Measurements from ENCODE around the gene PUSL1. TPM values are rescaled to one million over a fixed set of nuclear protein-coding genes. Genes with fewer than 3 reads are reported as not detected.

The PUSL1 gene
- total and polyA plus RNA-seq, 2 of the 13 experiments (the other 11 are each of a cell fraction or from before 2014, with no cell fraction given) = 8.3 to 22.2 TPM

DNA sequence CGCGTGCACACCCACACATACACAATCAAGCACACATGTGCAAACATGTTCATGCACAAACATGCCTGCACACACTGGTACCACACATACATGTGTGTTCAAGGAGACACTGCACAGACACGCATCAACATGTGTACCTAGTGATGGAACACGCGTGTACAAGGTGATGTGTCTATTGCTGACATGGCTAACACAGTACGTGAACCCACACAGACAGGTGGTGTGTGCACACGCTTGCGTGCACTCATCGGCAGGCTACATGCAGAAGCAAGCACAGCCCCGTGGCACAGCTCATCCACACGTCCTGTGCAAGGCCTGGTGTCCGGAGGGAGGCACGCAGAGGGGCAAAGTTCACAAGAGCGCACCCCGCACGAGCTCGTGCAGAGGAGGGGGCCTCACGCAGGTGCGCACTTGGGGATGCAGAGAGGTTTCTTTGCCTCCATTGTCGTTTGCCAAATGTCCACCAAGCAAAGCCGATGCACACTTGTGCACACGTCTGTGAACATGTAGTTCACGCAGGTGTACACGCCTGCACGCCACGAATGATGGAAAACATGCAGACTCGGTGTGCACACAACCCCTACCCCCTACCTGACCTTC lies 1.6 kb upstream of the PUSL1 start (continued):
- TF ChIP-seq, protein P1, sequence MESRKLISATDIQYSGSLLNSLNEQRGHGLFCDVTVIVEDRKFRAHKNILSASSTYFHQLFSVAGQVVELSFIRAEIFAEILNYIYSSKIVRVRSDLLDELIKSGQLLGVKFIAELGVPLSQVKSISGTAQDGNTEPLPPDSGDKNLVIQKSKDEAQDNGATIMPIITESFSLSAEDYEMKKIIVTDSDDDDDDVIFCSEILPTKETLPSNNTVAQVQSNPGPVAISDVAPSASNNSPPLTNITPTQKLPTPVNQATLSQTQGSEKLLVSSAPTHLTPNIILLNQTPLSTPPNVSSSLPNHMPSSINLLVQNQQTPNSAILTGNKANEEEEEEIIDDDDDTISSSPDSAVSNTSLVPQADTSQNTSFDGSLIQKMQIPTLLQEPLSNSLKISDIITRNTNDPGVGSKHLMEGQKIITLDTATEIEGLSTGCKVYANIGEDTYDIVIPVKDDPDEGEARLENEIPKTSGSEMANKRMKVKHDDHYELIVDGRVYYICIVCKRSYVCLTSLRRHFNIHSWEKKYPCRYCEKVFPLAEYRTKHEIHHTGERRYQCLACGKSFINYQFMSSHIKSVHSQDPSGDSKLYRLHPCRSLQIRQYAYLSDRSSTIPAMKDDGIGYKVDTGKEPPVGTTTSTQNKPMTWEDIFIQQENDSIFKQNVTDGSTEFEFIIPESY (CRISPR knock-in tag; IDR thresholded peaks at IDR 0.05) = 0 out of 2 replicates have a peak, but pooled peaks have one; percentile 15
- TF ChIP-seq, protein P2, sequence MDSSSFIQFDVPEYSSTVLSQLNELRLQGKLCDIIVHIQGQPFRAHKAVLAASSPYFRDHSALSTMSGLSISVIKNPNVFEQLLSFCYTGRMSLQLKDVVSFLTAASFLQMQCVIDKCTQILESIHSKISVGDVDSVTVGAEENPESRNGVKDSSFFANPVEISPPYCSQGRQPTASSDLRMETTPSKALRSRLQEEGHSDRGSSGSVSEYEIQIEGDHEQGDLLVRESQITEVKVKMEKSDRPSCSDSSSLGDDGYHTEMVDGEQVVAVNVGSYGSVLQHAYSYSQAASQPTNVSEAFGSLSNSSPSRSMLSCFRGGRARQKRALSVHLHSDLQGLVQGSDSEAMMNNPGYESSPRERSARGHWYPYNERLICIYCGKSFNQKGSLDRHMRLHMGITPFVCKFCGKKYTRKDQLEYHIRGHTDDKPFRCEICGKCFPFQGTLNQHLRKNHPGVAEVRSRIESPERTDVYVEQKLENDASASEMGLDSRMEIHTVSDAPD (CRISPR knock-in tag; IDR thresholded peaks at IDR 0.05) = no peak
- TF ChIP-seq ZNF354B (CRISPR knock-in tag; IDR thresholded peaks at IDR 0.05) = 0 out of 2 replicates have a peak, but pooled peaks have one; percentile 86
- peak; percentile 88 for TF ChIP-seq DMAP1 (CRISPR knock-in tag; IDR thresholded peaks at IDR 0.05)
- TF ChIP-seq, protein P3, sequence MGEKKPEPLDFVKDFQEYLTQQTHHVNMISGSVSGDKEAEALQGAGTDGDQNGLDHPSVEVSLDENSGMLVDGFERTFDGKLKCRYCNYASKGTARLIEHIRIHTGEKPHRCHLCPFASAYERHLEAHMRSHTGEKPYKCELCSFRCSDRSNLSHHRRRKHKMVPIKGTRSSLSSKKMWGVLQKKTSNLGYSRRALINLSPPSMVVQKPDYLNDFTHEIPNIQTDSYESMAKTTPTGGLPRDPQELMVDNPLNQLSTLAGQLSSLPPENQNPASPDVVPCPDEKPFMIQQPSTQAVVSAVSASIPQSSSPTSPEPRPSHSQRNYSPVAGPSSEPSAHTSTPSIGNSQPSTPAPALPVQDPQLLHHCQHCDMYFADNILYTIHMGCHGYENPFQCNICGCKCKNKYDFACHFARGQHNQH (CRISPR knock-in tag; IDR thresholded peaks at IDR 0.05) = no peak; the same call in 1 of the 2 replicates
- TF ChIP-seq, protein P4, sequence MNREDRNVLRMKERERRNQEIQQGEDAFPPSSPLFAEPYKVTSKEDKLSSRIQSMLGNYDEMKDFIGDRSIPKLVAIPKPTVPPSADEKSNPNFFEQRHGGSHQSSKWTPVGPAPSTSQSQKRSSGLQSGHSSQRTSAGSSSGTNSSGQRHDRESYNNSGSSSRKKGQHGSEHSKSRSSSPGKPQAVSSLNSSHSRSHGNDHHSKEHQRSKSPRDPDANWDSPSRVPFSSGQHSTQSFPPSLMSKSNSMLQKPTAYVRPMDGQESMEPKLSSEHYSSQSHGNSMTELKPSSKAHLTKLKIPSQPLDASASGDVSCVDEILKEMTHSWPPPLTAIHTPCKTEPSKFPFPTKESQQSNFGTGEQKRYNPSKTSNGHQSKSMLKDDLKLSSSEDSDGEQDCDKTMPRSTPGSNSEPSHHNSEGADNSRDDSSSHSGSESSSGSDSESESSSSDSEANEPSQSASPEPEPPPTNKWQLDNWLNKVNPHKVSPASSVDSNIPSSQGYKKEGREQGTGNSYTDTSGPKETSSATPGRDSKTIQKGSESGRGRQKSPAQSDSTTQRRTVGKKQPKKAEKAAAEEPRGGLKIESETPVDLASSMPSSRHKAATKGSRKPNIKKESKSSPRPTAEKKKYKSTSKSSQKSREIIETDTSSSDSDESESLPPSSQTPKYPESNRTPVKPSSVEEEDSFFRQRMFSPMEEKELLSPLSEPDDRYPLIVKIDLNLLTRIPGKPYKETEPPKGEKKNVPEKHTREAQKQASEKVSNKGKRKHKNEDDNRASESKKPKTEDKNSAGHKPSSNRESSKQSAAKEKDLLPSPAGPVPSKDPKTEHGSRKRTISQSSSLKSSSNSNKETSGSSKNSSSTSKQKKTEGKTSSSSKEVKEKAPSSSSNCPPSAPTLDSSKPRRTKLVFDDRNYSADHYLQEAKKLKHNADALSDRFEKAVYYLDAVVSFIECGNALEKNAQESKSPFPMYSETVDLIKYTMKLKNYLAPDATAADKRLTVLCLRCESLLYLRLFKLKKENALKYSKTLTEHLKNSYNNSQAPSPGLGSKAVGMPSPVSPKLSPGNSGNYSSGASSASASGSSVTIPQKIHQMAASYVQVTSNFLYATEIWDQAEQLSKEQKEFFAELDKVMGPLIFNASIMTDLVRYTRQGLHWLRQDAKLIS (CRISPR knock-in tag; IDR thresholded peaks at IDR 0.05) = no peak; the same call in 1 of the 2 replicates
- no peak for TF ChIP-seq ZNF546 (CRISPR knock-in tag; conservative IDR thresholded peaks at IDR 0.05)
- TF ChIP-seq ZMAT3 (CRISPR knock-in tag; conservative IDR thresholded peaks at IDR 0.05) = peak; percentile 64; the same call in 1 of the 2 replicates
- TF ChIP-seq TBX2 (CRISPR knock-in tag; IDR thresholded peaks at IDR 0.05; ENCODE audit: borderline replicate concordance) = no peak
- TF ChIP-seq ELF4 (CRISPR knock-in tag; IDR thresholded peaks at IDR 0.05; ENCODE audit: borderline replicate concordance) = no peak
- TF ChIP-seq, protein P5, sequence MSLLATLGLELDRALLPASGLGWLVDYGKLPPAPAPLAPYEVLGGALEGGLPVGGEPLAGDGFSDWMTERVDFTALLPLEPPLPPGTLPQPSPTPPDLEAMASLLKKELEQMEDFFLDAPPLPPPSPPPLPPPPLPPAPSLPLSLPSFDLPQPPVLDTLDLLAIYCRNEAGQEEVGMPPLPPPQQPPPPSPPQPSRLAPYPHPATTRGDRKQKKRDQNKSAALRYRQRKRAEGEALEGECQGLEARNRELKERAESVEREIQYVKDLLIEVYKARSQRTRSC (CRISPR knock-in tag; IDR thresholded peaks at IDR 0.05; ENCODE audit: low read depth) = no peak
- no peak for TF ChIP-seq TOE1 (CRISPR knock-in tag; IDR thresholded peaks at IDR 0.05)
- TF ChIP-seq, protein P6, sequence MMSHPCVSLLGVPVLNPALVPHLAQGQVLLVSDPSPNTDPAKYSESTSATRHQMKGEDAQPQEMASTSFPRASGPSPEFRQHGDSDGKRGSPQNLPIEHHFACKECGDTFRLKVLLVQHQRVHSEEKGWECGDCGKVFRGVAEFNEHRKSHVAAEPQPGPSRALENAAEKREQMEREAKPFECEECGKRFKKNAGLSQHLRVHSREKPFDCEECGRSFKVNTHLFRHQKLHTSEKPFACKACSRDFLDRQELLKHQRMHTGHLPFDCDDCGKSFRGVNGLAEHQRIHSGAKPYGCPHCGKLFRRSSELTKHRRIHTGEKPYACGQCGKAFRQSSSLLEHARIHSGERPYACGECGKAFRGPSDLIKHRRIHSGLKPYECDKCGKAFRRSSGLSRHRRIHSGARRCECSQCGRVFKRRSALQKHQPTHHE (CRISPR knock-in tag; IDR thresholded peaks at IDR 0.05; ENCODE audit: borderline replicate concordance) = no peak; the same call in 1 of the 2 replicates
- no peak for TF ChIP-seq RBM39 (IDR thresholded peaks at IDR 0.05; ENCODE audit: low read depth, low read length, poor library complexity, severe bottlenecking)
- TF ChIP-seq, protein P7, sequence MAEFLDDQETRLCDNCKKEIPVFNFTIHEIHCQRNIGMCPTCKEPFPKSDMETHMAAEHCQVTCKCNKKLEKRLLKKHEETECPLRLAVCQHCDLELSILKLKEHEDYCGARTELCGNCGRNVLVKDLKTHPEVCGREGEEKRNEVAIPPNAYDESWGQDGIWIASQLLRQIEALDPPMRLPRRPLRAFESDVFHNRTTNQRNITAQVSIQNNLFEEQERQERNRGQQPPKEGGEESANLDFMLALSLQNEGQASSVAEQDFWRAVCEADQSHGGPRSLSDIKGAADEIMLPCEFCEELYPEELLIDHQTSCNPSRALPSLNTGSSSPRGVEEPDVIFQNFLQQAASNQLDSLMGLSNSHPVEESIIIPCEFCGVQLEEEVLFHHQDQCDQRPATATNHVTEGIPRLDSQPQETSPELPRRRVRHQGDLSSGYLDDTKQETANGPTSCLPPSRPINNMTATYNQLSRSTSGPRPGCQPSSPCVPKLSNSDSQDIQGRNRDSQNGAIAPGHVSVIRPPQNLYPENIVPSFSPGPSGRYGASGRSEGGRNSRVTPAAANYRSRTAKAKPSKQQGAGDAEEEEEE (CRISPR knock-in tag; IDR thresholded peaks at IDR 0.05; ENCODE audit: borderline replicate concordance) = no peak
- TF ChIP-seq ZNF30 (CRISPR knock-in tag; IDR thresholded peaks at IDR 0.05) = 0 out of 2 replicates have a peak, but pooled peaks have one; percentile 30

Data from HepG2 (cell line).